Measurements from ENCODE around the gene ACOX1. TPM values are rescaled to one million over a fixed set of nuclear protein-coding genes. Genes with fewer than 3 reads are reported as not detected.
A peak's percentile ranks its signal among the peaks of the same experiment; 100 is the strongest.

The ACOX1 gene
- total RNA-seq, 4 donors from 2014 or later = 37.0 to 254 (median 212) TPM

GRCh38 chr17:75908201-75908600 is 70.8 kb downstream of the ACOX1 start:
- H3K27ac ChIP-seq = no peak overlapping the region
- DNase-seq = peak; percentile 38
- no peaks in the 10 kb centered on the region for H3K36me3 ChIP-seq
- no peak overlapping the region for H3K4me3 ChIP-seq
- WGBS, 2 donors (ENCODE audit: low coverage in 1 of 2) = 60% methylated on average over 6 of the region's 6 CpGs; no CpG with 5 or more reads in 1 of the 2 donors
- TF ChIP-seq CTCF (IDR thresholded peaks at IDR 0.05) (no peak), POLR2A (IDR thresholded peaks at IDR 0.05) (no peak), POLR2AphosphoS5 (IDR thresholded peaks at IDR 0.05) (no peak), EP300 (IDR thresholded peaks at IDR 0.05; ENCODE audit: low read depth) (no peak)
- no peaks in the 10 kb centered on the region for H3K9me3 ChIP-seq
- H3K4me1 ChIP-seq = peaks cover 10 to 19% (median 17%) of the 10 kb centered on the region in 4 donors
- no peaks in the 10 kb centered on the region for H3K27me3 ChIP-seq
- intact Hi-C loops (cut with DNase I; ENCODE audit: low total_unique reads) = loop anchor here (5.0 kb wide), 1 partner anchor 94 kb away; the partner anchor contains the start of gene CDK3
- in situ Hi-C loops (cut with MboI; ENCODE audit: low pct_ligation_motif_present in 1 of 4, low pct_unique_long_range_greater_than_20kb in 1 of 4, low sequenced_read_pairs in 3 of 4) = loop anchor here (5.0 to 25.0 kb wide), 4 partner anchors 87 to 279 kb away; partner anchors contain the start of gene CDK3 (in 1 of the 4)

GRCh38 chr17:75906143-75906884 is 72.7 kb downstream of the ACOX1 start:
- in situ Hi-C loops (cut with MboI; ENCODE audit: low pct_ligation_motif_present in 1 of 4, low pct_unique_long_range_greater_than_20kb in 1 of 4, low sequenced_read_pairs in 3 of 4) = loop anchor here (5.0 to 25.0 kb wide), 4 partner anchors 88 to 281 kb away; partner anchors contain the start of gene CDK3 (in 1 of the 4)
- no peaks in the 10 kb centered on the region for H3K9me3 ChIP-seq
- WGBS, 2 donors (ENCODE audit: low coverage in 1 of 2) = 59 to 60% methylated on average over 7 to 10 of the region's 10 CpGs
- H3K36me3 ChIP-seq = peaks cover 0 to 14% (median 0%) of the 10 kb centered on the region in 4 donors
- H3K4me1 ChIP-seq = peaks cover 11 to 19% (median 17%) of the 10 kb centered on the region in 4 donors
- peak overlapping the region in 3 of 4 donors; percentile 92 to 94 (median 92) for H3K27ac ChIP-seq
- H3K4me3 ChIP-seq = no peak overlapping the region
- TF ChIP-seq EP300 (IDR thresholded peaks at IDR 0.05; ENCODE audit: low read depth) (no peak), CTCF (IDR thresholded peaks at IDR 0.05) (no peak), POLR2AphosphoS5 (IDR thresholded peaks at IDR 0.05) (no peak), POLR2A (IDR thresholded peaks at IDR 0.05) (no peak)
- H3K27me3 ChIP-seq = no peaks in the 10 kb centered on the region
- no peak for DNase-seq
- intact Hi-C loops (cut with DNase I; ENCODE audit: low total_unique reads) = loop anchor here (5.0 kb wide), 1 partner anchor 96 kb away; the partner anchor contains the start of gene CDK3

GRCh38 chr17:75904749-75905521 is 74.0 kb downstream of the ACOX1 start, which contains the start of gene MRPL38:
Gene MRPL38, minus strand, starts transcription at chr17:75904884. Its CDS starts 9 bp downstream, at chr17:75904875.
- Histone ChIP-seq H3K27ac (peak within 1 kb of the TSS; percentile 92 to 96 (median 93)), H3K9me3 (no peaks in the 10 kb centered on the region), H3K36me3 (peaks cover 0 to 19% (median 2%) of the 10 kb centered on the region in 4 donors), H3K27me3 (no peaks in the 10 kb centered on the region), H3K4me3 (peak within 1 kb of the TSS; percentile 71 to 88 (median 84)), H3K4me1 (peaks cover 11 to 19% (median 17%) of the 10 kb centered on the region in 4 donors)
- intact Hi-C loops (cut with DNase I; ENCODE audit: low total_unique reads) (loop anchor here (5.0 kb wide), 1 partner anchor 97 kb away; the partner anchor contains the start of gene CDK3), in situ Hi-C loops (cut with MboI; ENCODE audit: low pct_ligation_motif_present in 1 of 4, low pct_unique_long_range_greater_than_20kb in 1 of 4, low sequenced_read_pairs in 3 of 4) (loop anchor here (5.0 to 25.0 kb wide), 4 partner anchors 90 to 282 kb away; partner anchors contain the start of gene CDK3 (in 1 of the 4))
- TF ChIP-seq CTCF (IDR thresholded peaks at IDR 0.05) (peak; percentile 96 to 100 (median 98)), POLR2A (IDR thresholded peaks at IDR 0.05) (peak; percentile 59), EP300 (IDR thresholded peaks at IDR 0.05; ENCODE audit: low read depth) (no peak), POLR2AphosphoS5 (IDR thresholded peaks at IDR 0.05) (peak; percentile 64 to 86 (median 85))
- WGBS, 2 donors (ENCODE audit: low coverage in 1 of 2) = 2% methylated on average over 46 of the region's 69 CpGs; no CpG with 5 or more reads in 1 of the 2 donors
- DNase-seq = peak; percentile 97

Data from transverse colon (tissue), 4 donors.